Activated CD8-positive, alpha-beta memory T cell treated with anti-CD3 and anti-CD28 coated beads for 36 hours (primary cell): ENCODE measurements around the gene GEN1. TPM values are rescaled to one million over a fixed set of nuclear protein-coding genes. Genes with fewer than 3 reads are reported as not detected.

Experiments
- CTCF ChIA-PET: fragments of 350-600 bp; sonication (Branson Sonifier 250); formaldehyde crosslinking; loops from one replicate; lab custom pipeline; 2021; ENCODE audit warnings: antibody characterized with exemption; lab: Charles Lee
- POLR2A ChIA-PET: fragments of 350-600 bp; sonication (Branson Sonifier 250); formaldehyde crosslinking; loops from one replicate; lab custom pipeline; 2021; ENCODE audit warnings: antibody characterized with exemption; lab: Charles Lee
- total RNA-seq, 2 experiments: library from RNA; stranded (reverse); gene quantifications; one replicate each; pipeline ENCODE4 v1.2.3, GENCODE V29; 2021

Gene GEN1
- total RNA-seq, 2 experiments from 2014 or later = 28.2 to 29.2 TPM

- POLR2A ChIA-PET = no interaction called here
- CTCF ChIA-PET = interaction anchor here (0.6 kb wide), 1 partner anchor 12 kb away, joined by 3 read pairs; no protein-coding TSS in a partner anchor
Observed at GRCh38 chr2:17791817-17792130, 37.8 kb downstream of the GEN1 start.

- ChIA-PET POLR2A (no interaction called here), CTCF (interaction anchor here (0.6 kb wide), 1 partner anchor 13 kb away, joined by 3 read pairs; no protein-coding TSS in a partner anchor)
Observed at GRCh38 chr2:17792515-17792914, 38.6 kb downstream of the GEN1 start.

GRCh38 chr2:17793296-17793695 is 39.4 kb downstream of the GEN1 start:
- ChIA-PET CTCF (no interaction called here), POLR2A (no interaction called here)

DNA sequence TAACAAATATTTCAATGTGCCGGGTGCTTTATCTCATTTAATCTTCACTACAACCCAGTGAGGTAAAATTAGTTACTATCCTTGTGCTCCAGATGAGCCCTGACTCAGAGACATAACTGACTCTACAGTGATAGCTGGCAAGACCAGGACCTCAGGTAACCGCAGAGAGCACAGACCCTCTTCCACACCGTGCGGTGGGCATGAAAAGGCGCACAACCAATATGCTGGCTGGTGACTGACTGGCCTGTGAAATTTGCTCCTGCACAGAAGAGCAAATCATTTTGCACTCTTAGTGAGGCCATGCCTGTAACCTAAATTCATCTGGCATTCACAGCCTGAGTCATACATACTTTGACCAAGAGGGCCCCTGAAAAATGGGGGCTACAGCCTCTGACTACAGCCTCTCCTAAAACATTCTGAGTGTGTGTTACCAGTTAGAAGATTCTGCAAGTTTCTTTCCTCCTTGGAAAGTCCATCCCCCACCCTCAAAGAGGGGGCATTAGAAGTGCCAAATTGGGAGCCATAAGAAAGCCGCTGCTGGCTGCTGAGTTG is 39.9 kb downstream of the GEN1 start:
- ChIA-PET POLR2A (no interaction called here), CTCF (no interaction called here)

GRCh38 chr2:17795309-17795708 is 41.4 kb downstream of the GEN1 start:
- POLR2A ChIA-PET = no interaction called here
- CTCF ChIA-PET = no interaction called here

GRCh38 chr2:17798338-17798737 is 44.4 kb downstream of the GEN1 start:
- POLR2A ChIA-PET = no interaction called here

GRCh38 chr2:17799301-17800120 is 45.6 kb downstream of the GEN1 start:
- CTCF ChIA-PET = no interaction called here
- POLR2A ChIA-PET = no interaction called here

More at GRCh38 chr2:17798338-17798737, 44.4 kb downstream of the GEN1 start:
- CTCF ChIA-PET = no interaction called here

DNA sequence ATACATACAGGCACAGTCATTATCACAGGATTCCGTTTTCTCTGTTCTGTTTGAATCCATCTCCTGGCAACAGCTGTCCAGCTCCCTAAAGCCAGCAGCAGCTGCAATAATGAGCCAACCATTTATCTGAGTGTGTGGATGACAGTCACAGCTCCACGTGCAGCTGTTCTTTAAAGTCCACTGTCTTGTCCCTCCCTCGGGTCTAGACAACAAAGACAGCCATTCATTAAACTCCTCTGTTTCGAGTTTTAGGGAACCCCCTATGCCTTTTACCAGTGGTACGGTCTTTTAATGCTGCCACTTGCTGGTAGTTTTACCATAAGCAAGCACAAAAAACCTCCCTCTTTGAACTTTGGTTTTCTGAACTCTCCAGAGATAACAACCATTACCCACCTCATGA is 46.3 kb downstream of the GEN1 start:
- ChIA-PET POLR2A (no interaction called here), CTCF (no interaction called here)

DNA sequence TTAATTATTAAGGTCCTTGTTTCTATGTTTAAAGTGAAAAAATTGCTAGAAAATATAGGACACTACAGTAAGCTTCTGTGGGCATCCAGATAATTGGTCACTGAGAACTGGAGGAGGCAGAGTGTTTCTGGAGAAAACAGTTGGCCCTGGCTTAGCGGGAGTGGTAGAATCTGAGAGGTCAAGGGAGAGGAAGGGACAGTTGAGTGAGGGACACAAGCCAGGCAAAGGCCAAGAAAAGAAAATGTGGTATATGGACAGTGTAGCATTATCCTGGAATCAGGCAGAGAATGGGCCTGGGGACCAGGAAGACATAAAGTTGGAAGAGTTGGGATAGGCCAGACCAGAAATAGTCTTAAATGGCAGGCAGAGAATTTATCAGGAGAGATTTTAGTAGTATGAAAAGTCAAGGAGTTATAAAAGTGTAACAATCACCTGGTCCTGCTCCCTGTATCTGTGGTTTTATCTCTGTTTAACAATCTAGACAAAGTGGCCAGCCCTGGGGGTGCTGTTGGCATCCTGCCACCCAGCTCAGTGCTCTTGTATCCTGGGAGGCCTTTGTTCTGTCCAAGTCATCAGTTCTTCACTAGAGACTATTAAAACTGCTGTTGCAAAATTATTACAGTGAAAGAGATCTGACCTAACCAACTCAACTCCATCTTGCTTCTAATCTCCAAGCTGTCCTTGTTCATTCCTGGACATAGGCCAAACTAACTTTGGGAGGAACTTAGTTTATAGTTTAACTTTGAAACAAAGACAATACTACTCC is 46.9 kb downstream of the GEN1 start:
- CTCF ChIA-PET = no interaction called here

GRCh38 chr2:17803497-17803896 is 49.6 kb downstream of the GEN1 start:
- POLR2A ChIA-PET = no interaction called here
- CTCF ChIA-PET = no interaction called here

More for the DNA sequence above, 46.9 kb downstream of the GEN1 start:
- POLR2A ChIA-PET = no interaction called here

- POLR2A ChIA-PET = no interaction called here
- CTCF ChIA-PET = no interaction called here
Observed at GRCh38 chr2:17804358-17804757, 50.4 kb downstream of the GEN1 start.

GRCh38 chr2:17805166-17805565 is 51.2 kb downstream of the GEN1 start:
- ChIA-PET CTCF (no interaction called here), POLR2A (no interaction called here)

GRCh38 chr2:17805717-17806363 is 51.9 kb downstream of the GEN1 start:
- POLR2A ChIA-PET = no interaction called here
- CTCF ChIA-PET = no interaction called here

DNA sequence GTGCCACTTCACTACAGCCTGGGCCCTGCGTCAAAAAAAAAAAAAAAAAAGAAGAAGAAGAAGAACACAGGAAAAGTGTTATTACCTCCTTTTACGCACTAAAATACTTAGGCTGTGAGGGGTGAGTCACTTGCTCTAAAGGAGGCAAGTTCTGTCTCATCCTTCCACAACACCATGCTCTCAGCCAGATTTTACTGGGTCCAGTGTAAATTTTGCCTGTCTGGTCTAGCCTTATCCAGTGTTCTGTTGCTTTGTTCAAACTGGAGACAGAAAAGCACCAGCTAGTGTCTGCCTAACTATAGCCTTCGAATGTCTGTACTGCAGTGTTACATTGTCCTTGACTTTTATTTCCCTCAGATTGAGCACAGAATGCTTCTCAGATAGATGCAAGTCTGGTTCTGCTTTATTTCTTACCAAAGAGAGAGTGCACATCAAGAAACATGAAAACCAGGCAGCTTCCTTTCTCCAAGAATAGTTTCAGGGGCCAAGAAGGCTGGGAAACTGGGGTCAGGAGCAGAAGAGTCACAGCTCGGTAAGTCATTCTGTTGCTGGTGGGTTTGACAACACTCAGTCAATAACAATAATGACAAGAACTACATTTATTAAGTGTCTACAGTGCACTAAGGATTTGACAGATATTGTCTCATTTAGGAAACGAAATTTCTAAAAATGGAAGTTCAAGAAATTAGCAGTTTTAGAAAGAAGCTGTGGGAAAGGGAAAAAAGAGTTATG is 59.2 kb downstream of the GEN1 start:
- ChIA-PET CTCF (interaction anchor here (1.2 kb wide), 1 partner anchor 322 kb away, joined by 3 read pairs; no protein-coding TSS in a partner anchor), POLR2A (no interaction called here)

GRCh38 chr2:17813742-17814473 is 60.0 kb downstream of the GEN1 start:
- ChIA-PET CTCF (interaction anchor here (1.2 kb wide), 1 partner anchor 322 kb away, joined by 3 read pairs; no protein-coding TSS in a partner anchor), POLR2A (no interaction called here)

DNA sequence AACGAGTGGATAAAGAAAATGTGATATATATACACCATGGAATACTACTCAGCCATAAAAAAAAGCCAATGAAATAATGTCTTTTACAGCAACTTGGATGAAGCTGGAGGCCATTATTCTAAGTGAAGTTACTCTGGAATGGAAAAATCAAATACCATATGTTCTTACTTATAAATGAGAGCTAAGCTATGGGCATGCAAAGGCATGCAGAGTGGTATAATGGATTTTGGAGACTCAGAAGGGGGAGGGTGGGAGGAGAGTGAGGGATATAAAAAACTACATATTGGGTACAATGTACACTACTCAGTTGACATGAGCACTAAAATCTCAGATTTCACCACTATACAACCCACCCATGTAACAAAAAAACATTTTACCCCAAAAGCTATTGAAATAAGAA is 60.7 kb downstream of the GEN1 start:
- POLR2A ChIA-PET = no interaction called here
- CTCF ChIA-PET = no interaction called here

- ChIA-PET CTCF (no interaction called here), POLR2A (no interaction called here)
Observed at GRCh38 chr2:17815468-17816184, 61.7 kb downstream of the GEN1 start.
